CD4-positive, CD25-positive, alpha-beta regulatory T cell (primary cell): ENCODE measurements around the gene TYW1B. TPM values are rescaled to one million over a fixed set of nuclear protein-coding genes. Genes with fewer than 3 reads are reported as not detected.
"Not testable (repeated sequence)": the region's sequence is repeated elsewhere in the genome, so short reads cannot be mapped to it uniquely, and the experiment has no call there.

ENCODE experiments used
- ATAC-seq, 2 donors: fragments of 150-1000 bp; cut with Tn5 transposase; one replicate each; pipeline ENCODE4 v1.10.0; 2021; ENCODE audit warnings: low read depth in 2 of 2, moderate number of reproducible peaks in 2 of 2, moderate library complexity in 1 of 2
- DNase-seq, 3 donors: peaks; one replicate each; pipeline versions ENCODE4 v3.0.0 to v3.0.0-alpha.2; 2012 to 2022; ENCODE audit warnings: mixed read lengths in 1 of 3
- H3K27ac ChIP-seq: one replicate; pipeline ENCODE4 v1.7.0; 2013; ENCODE audit warnings: mild to moderate bottlenecking, low read length; ENCODE audit not compliant: insufficient read depth, poor library complexity, severe bottlenecking
- H3K27me3 ChIP-seq: one replicate; pipeline ENCODE4 v1.7.0; 2013; ENCODE audit warnings: low read length; ENCODE audit not compliant: control insufficient read depth, insufficient read depth
- H3K36me3 ChIP-seq: one replicate; pipeline ENCODE4 v1.7.0; 2013; ENCODE audit warnings: mild to moderate bottlenecking, low read length, moderate library complexity; ENCODE audit not compliant: control insufficient read depth, insufficient read depth
- H3K4me1 ChIP-seq: 2 replicates; pipeline ENCODE4 v1.7.0; 2013; ENCODE audit warnings: mild to moderate bottlenecking, low read length; ENCODE audit not compliant: insufficient read depth, control insufficient read depth, poor library complexity, severe bottlenecking
- H3K4me3 ChIP-seq: one replicate; pipeline ENCODE4 v1.7.0; 2013; ENCODE audit warnings: low read depth, mild to moderate bottlenecking, low read length, moderate library complexity
- H3K9me3 ChIP-seq, 2 experiments: 1 replicate in 1 of 2; 2 replicates in 1 of 2; pipeline ENCODE4 v1.7.0; 2013; ENCODE audit warnings: low read length in 2 of 2, mild to moderate bottlenecking in 1 of 2, moderate library complexity in 1 of 2; ENCODE audit not compliant: control insufficient read depth in 2 of 2
- H3K27ac Mint-ChIP-seq, 3 donors: one replicate each; pipeline ENCODE4 v1.8.0; 2020 to 2022; ENCODE audit warnings: mild to moderate bottlenecking in 3 of 3, mixed read lengths in 3 of 3, moderate library complexity in 2 of 3
- H3K27me3 Mint-ChIP-seq: one replicate; pipeline ENCODE4 v1.8.0; 2022; ENCODE audit warnings: mild to moderate bottlenecking, mixed read lengths
- H3K36me3 Mint-ChIP-seq: one replicate; pipeline ENCODE4 v1.8.0; 2020; ENCODE audit warnings: mixed read lengths
- H3K4me1 Mint-ChIP-seq, 4 donors: one replicate each; pipeline ENCODE4 v1.8.0; 2020 to 2022; ENCODE audit warnings: mixed read lengths in 4 of 4, mild to moderate bottlenecking in 1 of 4
- H3K4me3 Mint-ChIP-seq, 4 donors: one replicate each; pipeline ENCODE4 v1.8.0; 2020 to 2022; ENCODE audit warnings: mild to moderate bottlenecking in 4 of 4, mixed read lengths in 4 of 4, moderate library complexity in 3 of 4
- H3K9me3 Mint-ChIP-seq, 7 donors: one replicate each; pipeline ENCODE4 v1.8.0; 2020 to 2022; ENCODE audit warnings: mixed read lengths in 7 of 7, mild to moderate bottlenecking in 3 of 7, moderate library complexity in 2 of 7
- polyA plus RNA-seq, 4 donors: library from polyadenylated mRNA; unstranded; fragments of 300-500 nt; fragmentation: Illumina TruSeq; gene quantifications; one replicate each; pipeline ENCODE4 v1.2.3, GENCODE V29; 2021
- total RNA-seq: library from RNA; stranded (reverse); gene quantifications from one replicate; pipeline ENCODE4 v1.2.3, GENCODE V29; 2022

The TYW1B gene
- total and polyA plus RNA-seq, 5 donors from 2014 or later, result 0.46 to 9.8 (median 0.82) TPM

DNA sequence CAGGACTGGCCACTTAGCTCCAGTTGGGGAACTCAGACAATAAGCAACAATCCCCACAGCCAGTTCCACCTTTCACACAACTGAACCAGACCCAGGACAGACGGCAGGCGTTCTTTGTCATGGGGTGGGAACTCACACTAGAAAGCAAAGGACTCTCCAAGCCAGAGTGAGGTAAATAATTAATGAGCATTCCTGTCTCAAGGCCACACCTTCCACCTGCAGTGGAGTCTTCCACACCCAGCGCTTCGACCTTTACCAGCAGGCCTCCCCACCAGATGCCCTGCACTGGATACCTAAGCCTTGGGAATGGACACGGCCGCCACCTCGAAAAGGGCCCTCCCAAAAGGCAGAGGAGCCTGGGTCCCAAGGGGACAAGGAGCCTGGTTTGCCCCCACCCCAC lies 105.3 kb downstream of the TYW1B start:
- not testable (repeated sequence) for H3K9me3 ChIP-seq, H3K27me3 ChIP-seq, H3K27ac Mint-ChIP-seq, H3K27ac ChIP-seq, H3K4me1 ChIP-seq, H3K4me1 Mint-ChIP-seq, H3K4me3 ChIP-seq, H3K27me3 Mint-ChIP-seq, H3K9me3 Mint-ChIP-seq, ATAC-seq, DNase-seq, H3K36me3 ChIP-seq, H3K4me3 Mint-ChIP-seq
- H3K36me3 Mint-ChIP-seq, result peaks cover 39% of the 10 kb centered on the region

DNA sequence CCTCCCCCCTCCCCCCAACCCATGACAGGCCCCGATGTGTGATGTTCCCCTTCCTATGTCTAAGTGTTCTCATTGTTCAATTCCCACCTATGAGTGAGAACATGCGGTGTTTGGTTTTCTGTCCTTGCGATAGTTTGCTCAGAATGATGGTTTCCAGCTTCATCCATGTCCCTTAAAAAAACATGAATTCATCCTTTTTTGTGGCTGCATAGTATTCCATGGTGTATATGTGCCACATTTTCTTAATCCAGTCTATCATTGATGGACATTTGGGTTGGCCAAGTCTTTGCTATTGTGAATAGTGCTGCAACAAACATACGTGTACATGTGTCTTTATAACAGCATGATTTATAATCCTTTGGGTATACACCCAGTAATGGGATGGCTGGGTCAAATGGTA lies 107.1 kb downstream of the TYW1B start:
- H3K36me3 Mint-ChIP-seq, result peaks cover 26% of the 10 kb centered on the region
- not testable (repeated sequence) for H3K9me3 ChIP-seq, H3K27ac Mint-ChIP-seq, H3K4me3 Mint-ChIP-seq, H3K4me1 Mint-ChIP-seq, ATAC-seq, H3K36me3 ChIP-seq, H3K27me3 Mint-ChIP-seq, H3K27me3 ChIP-seq, DNase-seq, H3K27ac ChIP-seq, H3K4me3 ChIP-seq, H3K9me3 Mint-ChIP-seq, H3K4me1 ChIP-seq

DNA sequence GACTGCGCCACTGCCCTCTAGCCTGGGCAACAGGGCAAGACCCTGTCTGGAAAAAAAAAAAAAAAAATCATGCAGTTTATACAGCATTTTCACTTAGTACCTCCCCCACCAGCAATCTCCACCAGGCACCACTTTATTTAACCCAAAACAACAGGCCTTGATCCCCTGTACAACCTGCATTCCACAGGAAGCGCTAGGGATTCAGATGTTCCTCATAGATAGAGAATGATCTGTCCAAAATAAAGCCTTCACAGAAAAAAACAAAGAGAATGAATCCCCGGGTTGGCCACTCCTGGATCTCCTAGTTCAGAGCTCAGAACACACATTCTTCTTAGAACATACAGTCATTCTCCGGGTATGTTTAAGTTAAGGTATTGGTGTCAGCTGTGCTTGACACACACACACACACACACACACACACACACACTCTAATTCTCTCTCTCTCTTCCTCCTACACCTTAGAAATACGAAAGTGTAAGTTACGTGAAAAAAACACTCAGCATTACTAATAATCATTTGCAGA lies 110.7 kb downstream of the TYW1B start:
- peaks cover 23% of the 10 kb centered on the region for H3K36me3 Mint-ChIP-seq
- H3K9me3 Mint-ChIP-seq, H3K27ac Mint-ChIP-seq, DNase-seq, H3K4me1 Mint-ChIP-seq, H3K27ac ChIP-seq, H3K4me1 ChIP-seq, H3K27me3 ChIP-seq, H3K4me3 Mint-ChIP-seq, H3K27me3 Mint-ChIP-seq, H3K4me3 ChIP-seq, ATAC-seq, H3K9me3 ChIP-seq, H3K36me3 ChIP-seq: not testable (repeated sequence)

DNA sequence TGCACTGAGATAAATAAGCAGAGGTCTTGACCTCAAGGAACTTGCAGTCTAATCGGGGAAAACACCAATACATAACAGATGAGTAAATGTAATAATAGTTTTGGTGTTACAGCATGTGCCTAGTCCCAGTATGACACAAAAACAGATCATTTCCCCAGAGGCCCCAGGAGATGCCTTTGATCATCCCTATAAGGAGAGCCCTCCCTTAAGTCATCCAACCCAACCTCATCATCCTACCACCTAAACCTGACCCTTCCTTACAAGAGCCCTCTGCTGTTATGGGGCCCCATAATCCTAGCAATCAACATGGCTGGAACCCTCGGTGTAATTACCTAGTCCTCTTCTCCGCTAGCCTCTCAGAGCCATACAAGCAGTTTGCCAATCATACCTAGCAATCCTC lies 116.1 kb downstream of the TYW1B start:
- H3K27ac Mint-ChIP-seq, H3K27ac ChIP-seq, H3K4me3 Mint-ChIP-seq, H3K9me3 ChIP-seq, DNase-seq, H3K36me3 ChIP-seq, H3K9me3 Mint-ChIP-seq, ATAC-seq, H3K4me1 ChIP-seq, H3K27me3 ChIP-seq, H3K4me3 ChIP-seq, H3K4me1 Mint-ChIP-seq, H3K27me3 Mint-ChIP-seq: not testable (repeated sequence)
- H3K36me3 Mint-ChIP-seq, result peaks cover 40% of the 10 kb centered on the region

DNA sequence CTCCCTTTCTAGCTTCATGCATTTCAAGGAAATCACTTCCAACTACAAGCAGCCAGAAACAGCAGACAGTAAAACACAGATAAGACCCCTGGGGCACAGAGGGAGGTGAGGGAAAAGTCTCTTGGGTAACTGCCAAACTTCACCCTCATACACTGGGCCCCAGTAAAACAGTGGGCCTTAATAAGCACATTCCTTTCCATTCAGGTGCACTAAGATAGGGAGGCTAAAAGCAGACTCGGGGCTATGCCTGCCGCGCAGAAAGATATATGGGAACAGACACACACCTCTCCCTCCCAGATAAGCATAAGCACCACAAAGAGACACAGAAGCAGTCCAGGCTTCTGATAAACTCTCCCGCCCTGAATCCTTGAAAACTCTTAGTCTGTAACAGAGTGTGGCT lies 117.0 kb downstream of the TYW1B start:
- ATAC-seq (no peak), DNase-seq (no peak)
- H3K36me3 ChIP-seq, result peaks cover 2% of the 10 kb centered on the region
- H3K9me3 ChIP-seq, result no peaks in the 10 kb centered on the region
- no peaks in the 10 kb centered on the region for H3K4me1 Mint-ChIP-seq
- H3K27ac Mint-ChIP-seq, result no peak overlapping the region
- H3K27me3 Mint-ChIP-seq, result no peaks in the 10 kb centered on the region
- H3K9me3 Mint-ChIP-seq, result no peaks in the 10 kb centered on the region
- no peaks in the 10 kb centered on the region for H3K4me1 ChIP-seq
- H3K27ac ChIP-seq, result no peak overlapping the region
- H3K4me3 ChIP-seq, result no peak overlapping the region
- H3K4me3 Mint-ChIP-seq, result no peak overlapping the region
- H3K36me3 Mint-ChIP-seq, result peaks cover 45% of the 10 kb centered on the region
- no peaks in the 10 kb centered on the region for H3K27me3 ChIP-seq

DNA sequence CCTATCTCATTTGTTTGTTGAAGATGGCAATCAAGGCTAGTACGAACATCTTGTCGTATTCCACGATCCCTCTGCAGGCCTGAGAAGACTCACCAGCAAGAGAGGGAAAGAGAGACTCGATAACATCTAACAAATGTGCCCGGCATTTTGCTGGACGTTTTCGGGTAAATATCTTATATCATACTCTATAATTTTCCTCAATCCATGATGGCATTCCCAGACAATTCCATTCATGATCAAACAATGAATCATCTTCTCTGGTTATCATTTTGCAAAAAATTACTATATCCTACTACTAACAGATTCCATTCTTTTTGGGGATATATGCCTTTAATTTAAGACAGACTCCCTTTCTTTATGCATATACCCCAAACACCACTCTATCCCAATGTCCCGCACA lies 118.1 kb downstream of the TYW1B start:
- Mint-ChIP-seq H3K4me1 (no peaks in the 10 kb centered on the region), H3K36me3 (peaks cover 49% of the 10 kb centered on the region)

DNA sequence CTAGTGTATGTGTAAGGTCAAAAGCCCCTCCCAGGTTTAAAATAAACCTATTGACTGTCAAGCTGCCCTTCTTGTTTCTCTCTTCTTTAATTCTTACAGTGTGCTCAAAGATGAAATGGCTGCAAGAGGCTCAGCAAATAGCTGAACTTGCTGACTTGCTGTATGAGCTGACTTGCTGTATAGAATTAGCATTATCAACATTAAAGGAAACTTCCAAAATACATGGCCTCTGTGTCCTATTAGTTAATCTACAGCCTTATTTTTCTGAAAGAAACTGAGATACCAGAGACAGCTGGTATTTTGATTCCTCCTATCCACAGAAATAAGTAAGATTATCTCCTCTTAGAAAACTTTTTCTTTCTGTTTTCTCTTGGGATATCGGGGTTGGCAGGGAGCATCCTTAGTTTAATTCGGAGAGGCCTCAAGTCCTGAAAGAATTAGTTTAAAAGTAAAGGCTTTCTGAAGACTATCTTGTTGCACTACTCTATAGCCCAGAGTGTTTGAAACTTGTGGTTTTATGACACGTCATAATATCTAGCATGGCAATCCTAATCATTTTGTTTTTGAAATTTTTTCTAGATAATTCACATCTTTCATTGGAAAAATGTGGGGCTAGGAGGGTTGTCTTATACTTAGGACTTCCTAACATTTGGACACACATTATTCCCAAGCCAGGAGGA lies 119.5 kb downstream of the TYW1B start:
- not testable (repeated sequence) for H3K4me3 Mint-ChIP-seq, H3K36me3 ChIP-seq, ATAC-seq, H3K27ac ChIP-seq, DNase-seq, H3K27me3 Mint-ChIP-seq, H3K9me3 Mint-ChIP-seq, H3K27ac Mint-ChIP-seq, H3K4me3 ChIP-seq, H3K27me3 ChIP-seq, H3K4me1 Mint-ChIP-seq, H3K4me1 ChIP-seq, H3K9me3 ChIP-seq
- peaks cover 49% of the 10 kb centered on the region for H3K36me3 Mint-ChIP-seq

More for the DNA sequence above, 118.1 kb downstream of the TYW1B start:
- H3K9me3 Mint-ChIP-seq, result no peaks in the 10 kb centered on the region
- no peaks in the 10 kb centered on the region for H3K27me3 Mint-ChIP-seq
- Histone ChIP-seq H3K36me3 (peaks cover 2% of the 10 kb centered on the region), H3K9me3 (no peaks in the 10 kb centered on the region), H3K27me3 (no peaks in the 10 kb centered on the region), H3K4me1 (no peaks in the 10 kb centered on the region), H3K27ac (no peak overlapping the region), H3K4me3 (no peak overlapping the region)
- no peak overlapping the region for H3K4me3 Mint-ChIP-seq
- no peak for DNase-seq
- H3K27ac Mint-ChIP-seq, result no peak overlapping the region
- no peak for ATAC-seq

DNA sequence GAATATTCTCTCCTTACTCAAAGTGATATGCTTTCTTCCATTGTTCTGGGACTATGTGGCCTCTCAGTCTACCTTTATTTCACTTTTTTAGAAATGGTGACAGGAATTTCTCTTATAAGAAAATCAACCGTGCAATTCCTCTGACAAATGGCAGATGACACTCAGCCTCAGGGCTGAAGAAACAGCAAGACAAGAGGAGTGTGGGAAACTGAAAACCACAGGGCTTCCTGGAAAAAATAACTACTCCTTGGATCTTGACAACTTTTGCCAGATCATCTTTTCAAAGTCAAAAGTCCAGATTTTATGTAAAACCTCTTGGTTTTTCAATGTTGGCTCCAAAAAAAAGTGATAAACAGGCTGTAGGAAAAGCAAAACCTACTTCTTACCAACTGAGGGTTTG lies 121.5 kb downstream of the TYW1B start:
- Histone ChIP-seq H3K27ac (no peak overlapping the region), H3K4me3 (no peak overlapping the region), H3K4me1 (no peaks in the 10 kb centered on the region), H3K9me3 (no peaks in the 10 kb centered on the region), H3K27me3 (no peaks in the 10 kb centered on the region), H3K36me3 (peaks cover 2% of the 10 kb centered on the region)
- no peak overlapping the region for H3K27ac Mint-ChIP-seq
- H3K9me3 Mint-ChIP-seq, result no peaks in the 10 kb centered on the region
- no peak for DNase-seq
- peaks cover 38% of the 10 kb centered on the region for H3K36me3 Mint-ChIP-seq
- no peaks in the 10 kb centered on the region for H3K4me1 Mint-ChIP-seq
- no peak overlapping the region for H3K4me3 Mint-ChIP-seq
- no peak for ATAC-seq
- H3K27me3 Mint-ChIP-seq, result no peaks in the 10 kb centered on the region
